ENCODE measurements around the gene JADE1.

Gene JADE1

DNA sequence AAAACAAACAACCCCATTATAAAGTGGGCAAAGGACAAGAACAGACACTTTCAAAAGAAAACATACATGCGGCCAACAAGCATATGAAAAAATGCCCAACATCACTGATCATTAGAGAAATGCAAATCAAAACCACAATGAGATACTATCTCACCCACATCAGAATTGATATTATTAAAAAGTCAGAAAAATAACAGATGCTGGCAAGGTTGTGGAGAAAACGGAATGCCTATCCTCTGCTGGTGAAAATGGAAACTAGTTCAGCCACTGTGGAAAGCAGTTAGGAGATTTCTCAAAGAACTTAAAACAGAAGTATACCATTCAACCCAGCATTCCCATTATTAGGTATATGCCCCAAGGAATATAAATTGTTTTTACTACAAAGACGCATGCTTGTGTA is 112.5 kb downstream of the JADE1 start:
- no peak overlapping the region for H3K4me3 ChIP-seq (ENCODE audit: low read depth, low read length)
- no peak for DNase-seq (ENCODE audit: low read depth)
- TF ChIP-seq POLR2A (IDR thresholded peaks at IDR 0.05; ENCODE audit: extremely low read depth, insufficient read length), result no peak
- TF ChIP-seq, protein P1, sequence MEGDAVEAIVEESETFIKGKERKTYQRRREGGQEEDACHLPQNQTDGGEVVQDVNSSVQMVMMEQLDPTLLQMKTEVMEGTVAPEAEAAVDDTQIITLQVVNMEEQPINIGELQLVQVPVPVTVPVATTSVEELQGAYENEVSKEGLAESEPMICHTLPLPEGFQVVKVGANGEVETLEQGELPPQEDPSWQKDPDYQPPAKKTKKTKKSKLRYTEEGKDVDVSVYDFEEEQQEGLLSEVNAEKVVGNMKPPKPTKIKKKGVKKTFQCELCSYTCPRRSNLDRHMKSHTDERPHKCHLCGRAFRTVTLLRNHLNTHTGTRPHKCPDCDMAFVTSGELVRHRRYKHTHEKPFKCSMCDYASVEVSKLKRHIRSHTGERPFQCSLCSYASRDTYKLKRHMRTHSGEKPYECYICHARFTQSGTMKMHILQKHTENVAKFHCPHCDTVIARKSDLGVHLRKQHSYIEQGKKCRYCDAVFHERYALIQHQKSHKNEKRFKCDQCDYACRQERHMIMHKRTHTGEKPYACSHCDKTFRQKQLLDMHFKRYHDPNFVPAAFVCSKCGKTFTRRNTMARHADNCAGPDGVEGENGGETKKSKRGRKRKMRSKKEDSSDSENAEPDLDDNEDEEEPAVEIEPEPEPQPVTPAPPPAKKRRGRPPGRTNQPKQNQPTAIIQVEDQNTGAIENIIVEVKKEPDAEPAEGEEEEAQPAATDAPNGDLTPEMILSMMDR (IDR thresholded peaks at IDR 0.05; ENCODE audit: low read depth, low read length), result no peak
- TF ChIP-seq MYC (IDR thresholded peaks at IDR 0.05; ENCODE audit: low read depth, low read length), result no peak
- TF ChIP-seq, protein P2, sequence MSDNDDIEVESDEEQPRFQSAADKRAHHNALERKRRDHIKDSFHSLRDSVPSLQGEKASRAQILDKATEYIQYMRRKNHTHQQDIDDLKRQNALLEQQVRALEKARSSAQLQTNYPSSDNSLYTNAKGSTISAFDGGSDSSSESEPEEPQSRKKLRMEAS (IDR thresholded peaks at IDR 0.05; ENCODE audit: low read depth, low read length), result no peak

All from NB4 (cell line).